Mononuclear cell (primary cell): ENCODE measurements around the gene PVRIG. TPM values are rescaled to one million over a fixed set of nuclear protein-coding genes. Genes with fewer than 3 reads are reported as not detected.
A peak's percentile ranks its signal among the peaks of the same experiment; 100 is the strongest.
"Not testable (repeated sequence)": the region's sequence is repeated elsewhere in the genome, so short reads cannot be mapped to it uniquely, and the experiment has no call there.

Experiments used
- H3K27me3 ChIP-seq: 2 replicates; pipeline ENCODE4 v1.6.0; 2011; ENCODE audit warnings: low read length, control low read depth; ENCODE audit not compliant: insufficient read depth
- H3K4me1 ChIP-seq: 2 replicates; pipeline ENCODE4 v1.5.1; 2011; ENCODE audit warnings: mild to moderate bottlenecking, low read length, control low read depth; ENCODE audit not compliant: insufficient read depth
- H3K4me3 ChIP-seq: 2 replicates; pipeline ENCODE4 v1.5.1; 2011; ENCODE audit warnings: mild to moderate bottlenecking, low read length, moderate library complexity
- H3K9me3 ChIP-seq: 2 replicates; pipeline ENCODE4 v1.5.1; 2011; ENCODE audit warnings: low read depth, mild to moderate bottlenecking, control low read depth, low read length
- total RNA-seq: library from RNA; depleted of rRNA; stranded (reverse); fragments of >200 nt; gene quantifications from one replicate; pipeline ENCODE4 v1.2.3, GENCODE V29; 2012

Gene PVRIG
- total RNA-seq, 1 donor: 13.9 TPM

DNA sequence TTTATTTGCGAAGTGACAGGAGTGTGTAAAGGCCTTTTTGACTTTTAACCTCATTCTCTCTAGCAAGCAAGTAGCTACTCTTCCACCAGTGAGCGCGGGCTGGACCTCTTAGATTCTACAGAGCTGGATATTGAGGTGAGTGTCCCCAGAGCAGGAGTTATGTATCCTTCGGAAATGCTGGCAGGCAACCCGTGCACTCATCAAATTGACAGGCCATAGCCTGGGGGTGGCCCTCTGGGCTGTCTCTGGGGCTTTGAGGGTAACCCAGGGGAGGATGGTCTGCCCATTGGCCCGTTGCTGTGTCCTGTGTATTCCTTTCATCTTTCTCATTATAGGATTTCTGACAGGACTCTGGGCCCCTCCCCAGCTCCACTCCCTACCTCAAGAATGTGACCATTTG lies 6.1 kb upstream of the PVRIG start:
- no peaks in the 10 kb centered on the region for H3K27me3 ChIP-seq
- peaks cover 47% of the 10 kb centered on the region for H3K4me1 ChIP-seq
- no peaks in the 10 kb centered on the region for H3K9me3 ChIP-seq
- H3K4me3 ChIP-seq: no peak overlapping the region

DNA sequence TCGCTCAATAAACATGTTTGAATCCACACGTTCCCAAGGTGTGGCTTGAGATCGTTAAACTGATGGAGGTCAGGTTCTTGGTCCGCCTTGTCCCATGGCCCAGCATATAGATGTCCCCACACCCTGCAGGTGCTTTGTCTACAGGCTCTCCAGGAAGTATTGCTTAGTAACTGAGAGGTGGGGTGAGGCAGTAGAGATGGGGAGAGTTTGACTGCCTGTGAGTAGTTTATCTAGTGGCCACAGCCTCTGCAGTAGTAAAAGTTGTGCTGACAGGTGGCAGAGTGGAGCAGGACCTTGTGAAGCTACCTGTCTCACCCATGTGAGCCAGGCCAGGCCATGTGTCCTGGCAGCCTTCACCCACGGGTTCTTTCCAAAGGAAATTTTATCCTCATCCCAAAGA lies 5.4 kb upstream of the PVRIG start:
- peaks cover 47% of the 10 kb centered on the region for H3K4me1 ChIP-seq
- not testable (repeated sequence) for H3K4me3 ChIP-seq

GRCh38 chr7:100215895-100216294 lies 3.9 kb upstream of the PVRIG start:
- Histone ChIP-seq H3K4me1 (peaks cover 39% of the 10 kb centered on the region), H3K4me3 (no peak overlapping the region), H3K27me3 (no peaks in the 10 kb centered on the region), H3K9me3 (no peaks in the 10 kb centered on the region)

More for the DNA sequence above, 5.4 kb upstream of the PVRIG start:
- not testable (repeated sequence) for H3K27me3 ChIP-seq, H3K9me3 ChIP-seq

DNA sequence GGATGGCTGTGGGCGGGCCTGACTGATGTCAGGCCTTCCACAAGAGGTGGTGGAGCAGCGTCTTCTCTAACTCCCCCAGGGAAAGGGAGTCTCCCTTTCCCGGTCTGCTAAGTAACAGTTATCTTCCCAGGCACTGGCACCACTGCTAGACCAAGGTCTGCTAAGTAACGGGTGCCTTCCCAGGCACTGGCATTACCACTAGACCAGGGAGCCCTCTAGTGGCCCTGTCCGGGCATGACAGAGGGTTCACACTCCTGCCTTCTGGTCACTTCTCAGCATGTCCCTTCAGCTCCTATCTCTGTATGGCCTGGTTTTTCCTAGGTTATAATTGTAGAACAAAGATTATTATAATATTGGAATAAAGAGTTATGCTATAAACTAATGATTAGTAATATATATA lies 1.8 kb upstream of the PVRIG start:
- H3K4me3 ChIP-seq, H3K27me3 ChIP-seq, H3K9me3 ChIP-seq: not testable (repeated sequence)
- H3K4me1 ChIP-seq: peaks cover 44% of the 10 kb centered on the region

DNA sequence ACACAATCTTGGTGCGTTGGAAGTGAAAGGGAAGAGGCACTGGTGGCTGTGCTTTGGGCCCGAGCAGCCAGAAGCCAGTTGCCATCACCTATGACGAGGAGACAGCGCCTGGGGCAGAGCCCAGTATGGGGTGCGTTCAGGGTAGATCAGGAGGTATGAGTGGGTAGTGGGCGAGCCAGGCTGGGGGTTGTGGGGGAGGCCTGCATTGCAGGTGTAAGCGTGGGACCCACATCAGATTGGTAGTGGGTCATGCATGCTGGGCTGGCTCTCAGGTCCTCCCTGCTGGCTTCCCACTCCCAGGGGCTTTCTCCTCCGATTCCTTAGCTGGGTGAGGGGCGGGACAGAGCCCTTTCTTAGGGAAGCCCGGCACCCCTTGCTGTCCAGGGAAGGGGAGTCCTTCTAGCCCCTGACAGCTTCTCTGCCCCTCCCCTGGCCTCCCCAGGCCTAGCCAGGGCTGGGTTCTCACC lies 445 bp upstream of the PVRIG start:
- H3K4me1 ChIP-seq: peaks cover 45% of the 10 kb centered on the region
- H3K4me3 ChIP-seq: peak overlapping the region; percentile 58
- no peaks in the 10 kb centered on the region for H3K27me3 ChIP-seq
- H3K9me3 ChIP-seq: no peaks in the 10 kb centered on the region

DNA sequence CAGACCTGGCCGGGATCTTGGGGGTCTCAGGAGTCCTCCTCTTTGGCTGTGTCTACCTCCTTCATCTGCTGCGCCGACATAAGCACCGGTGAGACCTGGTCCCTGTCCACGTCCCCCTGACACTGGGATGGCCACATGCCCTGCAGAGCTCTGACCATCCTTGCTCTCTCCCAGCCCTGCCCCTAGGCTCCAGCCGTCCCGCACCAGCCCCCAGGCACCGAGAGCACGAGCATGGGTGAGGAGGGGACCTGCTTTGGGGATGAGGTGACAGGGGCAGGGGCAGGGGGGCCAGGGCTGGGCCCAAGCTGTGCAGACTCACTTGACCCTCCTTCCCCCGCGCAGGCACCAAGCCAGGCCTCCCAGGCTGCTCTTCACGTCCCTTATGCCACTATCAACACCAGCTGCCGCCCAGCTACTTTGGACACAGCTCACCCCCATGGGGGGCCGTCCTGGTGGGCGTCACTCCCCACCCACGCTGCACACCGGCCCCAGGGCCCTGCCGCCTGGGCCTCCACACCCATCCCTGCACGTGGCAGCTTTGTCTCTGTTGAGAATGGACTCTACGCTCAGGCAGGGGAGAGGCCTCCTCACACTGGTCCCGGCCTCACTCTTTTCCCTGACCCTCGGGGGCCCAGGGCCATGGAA lies 959 bp downstream of the PVRIG start:
- H3K4me3 ChIP-seq: peak overlapping the region; percentile 58
- no peaks in the 10 kb centered on the region for H3K27me3 ChIP-seq
- H3K4me1 ChIP-seq: peaks cover 51% of the 10 kb centered on the region

DNA sequence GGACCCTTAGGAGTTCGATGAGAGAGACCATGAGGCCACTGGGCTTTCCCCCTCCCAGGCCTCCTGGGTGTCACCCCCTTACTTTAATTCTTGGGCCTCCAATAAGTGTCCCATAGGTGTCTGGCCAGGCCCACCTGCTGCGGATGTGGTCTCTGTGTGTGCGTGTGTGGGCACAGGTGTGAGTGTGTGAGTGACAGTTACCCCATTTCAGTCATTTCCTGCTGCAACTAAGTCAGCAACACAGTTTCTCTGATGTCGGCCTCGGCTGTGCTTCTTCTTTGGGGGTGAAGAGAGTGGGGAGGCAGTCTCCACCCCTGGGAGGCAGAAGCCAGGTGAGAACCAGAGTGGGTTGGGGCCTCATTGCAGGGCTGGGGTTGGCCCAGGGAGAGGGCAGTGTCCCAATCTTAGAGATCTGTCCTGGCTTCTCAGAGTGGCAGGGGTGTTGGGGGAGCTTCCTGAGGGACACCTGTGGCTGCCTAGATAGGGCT lies 1.5 kb downstream of the PVRIG start:
- Histone ChIP-seq H3K4me1 (peaks cover 51% of the 10 kb centered on the region), H3K27me3 (no peaks in the 10 kb centered on the region), H3K9me3 (no peaks in the 10 kb centered on the region), H3K4me3 (peak overlapping the region; percentile 58)

More for the DNA sequence above, 959 bp downstream of the PVRIG start:
- no peaks in the 10 kb centered on the region for H3K9me3 ChIP-seq

DNA sequence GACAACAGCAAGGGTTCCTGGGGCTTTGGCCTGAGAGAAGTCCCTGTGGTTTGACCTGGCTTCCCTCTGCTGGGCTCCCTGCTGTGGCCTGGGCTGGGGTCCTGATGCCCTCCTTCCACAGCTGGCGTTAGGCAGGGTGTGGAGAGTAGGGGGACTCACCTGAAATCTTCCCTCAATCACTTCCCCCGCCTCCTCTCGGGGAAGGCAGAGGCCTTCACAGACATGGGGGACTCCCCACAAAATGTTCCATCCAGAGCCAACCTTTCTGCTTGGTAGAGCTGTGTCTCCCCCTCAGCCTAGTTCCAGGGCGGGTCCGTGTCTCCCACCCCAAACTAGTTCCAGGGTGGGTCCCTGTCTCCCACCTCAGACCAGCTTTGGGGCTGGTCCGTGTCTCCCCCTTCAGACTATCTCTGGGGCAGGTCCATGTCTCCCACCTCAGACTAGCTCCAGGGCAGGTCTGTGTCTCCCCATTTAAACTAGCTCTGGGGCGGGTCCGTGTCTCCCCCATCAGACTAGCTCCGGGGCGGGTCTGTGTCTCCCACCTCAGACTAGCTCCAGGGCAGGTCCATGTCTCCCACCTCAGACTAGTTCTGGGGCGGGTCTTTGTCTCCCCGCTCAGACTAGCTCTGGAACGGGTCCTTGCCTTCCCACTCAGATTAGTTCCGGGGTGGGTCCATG lies 2.2 kb downstream of the PVRIG start:
- H3K27me3 ChIP-seq: no peaks in the 10 kb centered on the region
- H3K4me1 ChIP-seq: peaks cover 49% of the 10 kb centered on the region
- H3K9me3 ChIP-seq: no peaks in the 10 kb centered on the region
- peak overlapping the region; percentile 58 for H3K4me3 ChIP-seq

- Histone ChIP-seq H3K27me3 (no peaks in the 10 kb centered on the region), H3K4me3 (no peak overlapping the region), H3K9me3 (no peaks in the 10 kb centered on the region), H3K4me1 (peaks cover 43% of the 10 kb centered on the region)
Measured at GRCh38 chr7:100222445-100223132, 2.8 kb downstream of the PVRIG start.

DNA sequence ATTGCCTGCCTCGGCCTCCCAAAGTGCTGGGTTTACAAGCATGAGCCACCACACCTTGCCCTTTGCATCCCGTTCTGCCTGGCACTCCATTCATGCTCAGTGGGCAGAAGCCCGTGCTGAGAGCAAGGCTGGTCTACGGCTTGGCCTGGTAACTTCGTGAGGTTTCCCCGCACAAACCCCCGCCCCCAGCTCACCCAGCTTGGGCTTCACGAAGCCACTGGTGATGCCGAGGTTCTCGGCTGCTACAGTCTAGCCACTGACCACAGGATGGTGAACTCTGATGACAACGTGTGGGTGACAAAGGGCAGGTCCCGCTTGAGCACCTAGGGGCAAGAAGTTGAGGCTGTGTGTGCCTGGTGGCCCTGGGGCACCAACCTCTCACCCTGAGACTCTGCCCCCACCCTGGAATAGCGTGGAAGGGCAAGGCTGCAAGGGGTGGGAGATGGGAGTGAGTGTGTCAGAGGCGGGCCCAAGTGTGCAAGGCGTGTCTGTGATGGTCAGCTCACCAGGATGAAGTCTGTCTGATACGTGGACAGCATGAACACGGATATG lies 3.7 kb downstream of the PVRIG start:
- not testable (repeated sequence) for H3K4me3 ChIP-seq, H3K9me3 ChIP-seq, H3K27me3 ChIP-seq
- H3K4me1 ChIP-seq: peaks cover 40% of the 10 kb centered on the region

GRCh38 chr7:100224891-100225290 lies 5.1 kb downstream of the PVRIG start:
- not testable (repeated sequence) for H3K27me3 ChIP-seq, H3K9me3 ChIP-seq, H3K4me3 ChIP-seq
- peaks cover 29% of the 10 kb centered on the region for H3K4me1 ChIP-seq

DNA sequence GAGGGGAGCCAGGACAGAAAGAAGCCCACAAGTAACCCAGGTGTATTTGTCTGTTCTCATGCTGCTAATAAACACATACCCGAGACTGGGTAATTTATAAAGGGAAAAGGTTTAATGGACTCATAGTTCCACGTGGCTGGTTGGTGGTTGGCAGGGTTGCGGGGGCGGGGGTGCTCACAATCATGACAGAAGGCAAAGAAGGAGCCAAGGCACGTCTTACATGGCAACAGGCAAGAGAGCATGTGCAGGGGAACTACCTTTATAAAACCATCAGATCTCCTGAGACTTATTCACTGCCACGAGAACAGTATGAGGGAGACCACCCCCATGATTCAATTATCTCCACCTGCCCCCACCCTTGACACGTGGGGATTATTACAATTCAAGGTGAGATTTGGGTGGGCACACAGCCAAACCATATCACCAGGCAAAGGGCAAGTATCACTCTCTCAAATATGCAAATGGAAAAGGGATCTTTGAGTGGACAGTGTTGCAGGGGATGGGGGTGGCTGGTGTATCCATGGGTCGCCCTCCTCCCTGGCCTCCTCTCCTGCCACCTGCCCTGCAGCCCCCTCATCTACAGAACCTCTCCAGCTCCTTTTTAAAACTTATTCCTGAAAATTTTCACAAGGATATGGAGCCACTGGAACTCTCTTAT lies 15.0 kb downstream of the PVRIG start:
- not testable (repeated sequence) for H3K27me3 ChIP-seq, H3K4me1 ChIP-seq, H3K9me3 ChIP-seq, H3K4me3 ChIP-seq

DNA sequence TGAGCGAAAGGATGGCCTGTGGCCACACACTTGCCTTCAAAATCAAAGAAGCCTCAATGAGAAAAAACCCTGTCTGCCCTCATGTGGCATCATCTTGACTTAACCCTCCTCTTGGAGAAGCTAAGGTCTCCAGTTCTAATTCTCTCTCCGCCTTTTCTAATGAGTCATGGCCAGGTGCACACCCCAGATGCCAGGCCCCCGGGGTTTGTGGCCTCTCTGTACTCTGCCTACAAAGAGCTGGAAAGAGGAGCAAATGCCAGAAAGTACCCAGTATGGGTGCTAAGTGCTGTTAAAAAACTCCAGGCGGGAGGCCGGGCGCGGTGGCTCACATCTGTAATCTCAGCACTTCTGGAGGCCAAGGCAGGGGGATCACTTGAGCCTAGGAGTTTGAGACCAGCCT lies 20.2 kb downstream of the PVRIG start:
- H3K4me1 ChIP-seq: peaks cover 11% of the 10 kb centered on the region
- H3K9me3 ChIP-seq, H3K27me3 ChIP-seq, H3K4me3 ChIP-seq: not testable (repeated sequence)

- not testable (repeated sequence) for H3K27me3 ChIP-seq, H3K9me3 ChIP-seq, H3K4me3 ChIP-seq
Measured at GRCh38 chr7:100243385-100243784, 23.6 kb downstream of the PVRIG start.

More at GRCh38 chr7:100243385-100243784, 23.6 kb downstream of the PVRIG start:
- peaks cover 11% of the 10 kb centered on the region for H3K4me1 ChIP-seq
